Neutrophil (primary cell): ENCODE data around the gene SLC9A3.

Experiments used
- H3K27ac ChIP-seq: fragments of 200-600 bp; sonication (generic); 2 replicates; pipeline ENCODE4 v1.5.1; 2016; ENCODE audit warnings: mild to moderate bottlenecking, moderate library complexity
- H3K27me3 ChIP-seq: fragments of 200-600 bp; sonication (generic); 2 replicates; pipeline ENCODE4 v1.6.0; 2016; ENCODE audit warnings: mild to moderate bottlenecking
- H3K36me3 ChIP-seq: fragments of 200-600 bp; sonication (generic); 2 replicates; pipeline ENCODE4 v1.5.1; 2017
- H3K4me1 ChIP-seq, 2 experiments: fragments of 200-600 bp in 1 of 2; sonication (generic) in 1 of 2; 1 replicate in 1 of 2; 2 replicates in 1 of 2; pipeline versions ENCODE4 v1.5.1 to v1.6.1; 2013 to 2016; ENCODE audit warnings: low read depth in 1 of 2, low read length in 1 of 2, mild to moderate bottlenecking in 1 of 2, moderate library complexity in 1 of 2; ENCODE audit not compliant: control insufficient read depth in 1 of 2, insufficient read depth in 1 of 2
- H3K4me3 ChIP-seq, 2 experiments: fragments of 200-600 bp in 1 of 2; sonication (generic) in 1 of 2; 1 replicate in 1 of 2; 2 replicates in 1 of 2; pipeline ENCODE4 v1.5.1; 2013 to 2016; ENCODE audit warnings: low read depth in 1 of 2, low read length in 1 of 2, mild to moderate bottlenecking in 1 of 2, moderate library complexity in 1 of 2
- H3K9me3 ChIP-seq: fragments of 200-600 bp; sonication (generic); 2 replicates; pipeline ENCODE4 v1.5.1; 2016
- CTCF ChIP-seq: fragments of 200-600 bp; sonication (generic); IDR thresholded peaks from 2 replicates; pipeline ENCODE4 v1.5.1; 2016; ENCODE audit warnings: antibody characterized with exemption

SLC9A3 gene

GRCh38 chr5:504326-505154 lies 19.7 kb downstream of the SLC9A3 start:
- Histone ChIP-seq H3K27me3 (peaks cover 44% of the 10 kb centered on the region), H3K27ac (no peak overlapping the region), H3K4me3 (no peak overlapping the region), H3K4me1 (no peaks in the 10 kb centered on the region), H3K9me3 (no peaks in the 10 kb centered on the region), H3K36me3 (no peaks in the 10 kb centered on the region)
- no peak for TF ChIP-seq CTCF

- H3K9me3 ChIP-seq, result no peaks in the 10 kb centered on the region
Observed at GRCh38 chr5:502325-503079, 21.7 kb downstream of the SLC9A3 start.

GRCh38 chr5:501831-502184 lies 22.4 kb downstream of the SLC9A3 start:
- Histone ChIP-seq H3K36me3 (no peaks in the 10 kb centered on the region), H3K4me3 (no peak overlapping the region), H3K4me1 (no peaks in the 10 kb centered on the region), H3K9me3 (no peaks in the 10 kb centered on the region), H3K27ac (no peak overlapping the region), H3K27me3 (peaks cover 60% of the 10 kb centered on the region)
- TF ChIP-seq CTCF, result no peak

More at GRCh38 chr5:502325-503079, 21.7 kb downstream of the SLC9A3 start:
- Histone ChIP-seq H3K4me1 (no peaks in the 10 kb centered on the region), H3K36me3 (no peaks in the 10 kb centered on the region), H3K27ac (no peak overlapping the region), H3K27me3 (peaks cover 53% of the 10 kb centered on the region), H3K4me3 (no peak overlapping the region)
- TF ChIP-seq CTCF, result no peak

GRCh38 chr5:501105-501830 lies 23.0 kb downstream of the SLC9A3 start:
- Histone ChIP-seq H3K4me3 (no peak overlapping the region), H3K4me1 (no peaks in the 10 kb centered on the region), H3K36me3 (no peaks in the 10 kb centered on the region), H3K27ac (no peak overlapping the region), H3K27me3 (peaks cover 63% of the 10 kb centered on the region), H3K9me3 (no peaks in the 10 kb centered on the region)
- no peak for TF ChIP-seq CTCF

GRCh38 chr5:500491-500890 lies 23.8 kb downstream of the SLC9A3 start:
- H3K27me3 ChIP-seq, result peaks cover 68% of the 10 kb centered on the region
- TF ChIP-seq CTCF, result no peak
- no peak overlapping the region for H3K27ac ChIP-seq
- H3K36me3 ChIP-seq, result no peaks in the 10 kb centered on the region
- no peaks in the 10 kb centered on the region for H3K4me1 ChIP-seq
- no peaks in the 10 kb centered on the region for H3K9me3 ChIP-seq
- H3K4me3 ChIP-seq, result no peak overlapping the region
